IMR-90 (cell line): Measurements from ENCODE around the gene BMP8B. TPM values are rescaled to one million over a fixed set of nuclear protein-coding genes. Genes with fewer than 3 reads are reported as not detected.

ENCODE experiments used
- ATAC-seq: fragments of 200-7000 bp; cut with Tn5 transposase; 2 replicates; pipeline ENCODE4 v1.9.1; 2020; ENCODE audit warnings: low read depth, mild to moderate bottlenecking, moderate library complexity
- BruUV-seq: library from RNA; stranded (reverse); fragments of 400-500 nt; replicated peaks from 2 replicates; lab custom pipeline; 2021; lab: Mats Ljungman, UMichigan
- CTCF ChIA-PET: fragments of 300-600 bp; formaldehyde crosslinking; extraction: SDS; loops from one replicate; lab custom pipeline; 2021; ENCODE audit warnings: antibody characterized with exemption; lab: Yijun Ruan, JAX
- POLR2A ChIA-PET: fragments of 300-600 bp; sonication (Branson Sonifier 250); formaldehyde crosslinking; loops from one replicate; lab custom pipeline; 2022; ENCODE audit warnings: antibody characterized with exemption; ENCODE audit not compliant: unreplicated experiment; lab: Charles Lee
- DNase-seq: peaks from one replicate; pipeline ENCODE4 v3.0.0; 2013
- H2AFZ ChIP-seq: replicated peaks from 2 replicates; pipeline ENCODE3; 2013; ENCODE audit warnings: low read length, mild to moderate bottlenecking; ENCODE audit not compliant: poor library complexity
- H2AK5ac ChIP-seq: 2 replicates; pipeline ENCODE4 v1.6.1; 2013; ENCODE audit warnings: low read depth, low read length, inconsistent platforms
- H2AK9ac ChIP-seq: replicated peaks from 2 replicates; pipeline ENCODE3; 2013; ENCODE audit warnings: mild to moderate bottlenecking, low read depth, low read length, moderate library complexity; ENCODE audit not compliant: poor library complexity
- H2BK120ac ChIP-seq: 2 replicates; pipeline ENCODE4 v1.6.1; 2013; ENCODE audit warnings: low read depth, low read length, inconsistent platforms
- H2BK15ac ChIP-seq: 3 replicates; pipeline ENCODE4 v1.6.1; 2013; ENCODE audit warnings: low read depth, low read length, inconsistent platforms
- H2BK20ac ChIP-seq: 2 replicates; pipeline ENCODE4 v1.6.1; 2013; ENCODE audit warnings: low read depth, mild to moderate bottlenecking, inconsistent platforms, low read length, moderate library complexity
- H2BK5ac ChIP-seq: 2 replicates; pipeline ENCODE4 v1.6.1; 2013; ENCODE audit warnings: mild to moderate bottlenecking, low read depth, low read length, inconsistent platforms; ENCODE audit not compliant: poor library complexity, severe bottlenecking
- H3K14ac ChIP-seq: replicated peaks from 2 replicates; pipeline ENCODE4 v1.6.1; 2013; ENCODE audit warnings: low read depth, low read length, inconsistent platforms
- H3K18ac ChIP-seq: 2 replicates; pipeline ENCODE4 v1.6.1; 2013; ENCODE audit warnings: low read depth, low read length, control low read depth
- H3K23ac ChIP-seq: 2 replicates; pipeline ENCODE4 v1.6.1; 2013; ENCODE audit warnings: low read depth, low read length, inconsistent platforms
- H3K27ac ChIP-seq: 2 replicates; pipeline ENCODE4 v1.5.1; 2013; ENCODE audit warnings: mild to moderate bottlenecking, control low read depth, low read length; ENCODE audit not compliant: insufficient read depth
- H3K27me3 ChIP-seq: 2 replicates; pipeline ENCODE4 v1.6.1; 2013; ENCODE audit warnings: low read length; ENCODE audit not compliant: control insufficient read depth, insufficient read depth
- H3K36me3 ChIP-seq: 2 replicates; pipeline ENCODE4 v1.6.1; 2013; ENCODE audit warnings: low read length, mixed read lengths; ENCODE audit not compliant: control insufficient read depth, insufficient read depth
- H3K4ac ChIP-seq: 2 replicates; pipeline ENCODE4 v1.6.1; 2013; ENCODE audit warnings: low read depth, low read length, inconsistent platforms
- H3K4me1 ChIP-seq: 2 replicates; pipeline ENCODE4 v1.6.1; 2013; ENCODE audit warnings: low read length, mixed read lengths; ENCODE audit not compliant: control insufficient read depth, insufficient read depth
- H3K4me2 ChIP-seq: 2 replicates; pipeline ENCODE4 v1.6.1; 2013; ENCODE audit warnings: low read depth, mild to moderate bottlenecking, control low read depth, low read length, moderate library complexity
- H3K4me3 ChIP-seq: 2 replicates; pipeline ENCODE4 v1.5.1; 2013; ENCODE audit warnings: low read depth, mild to moderate bottlenecking, control low read depth, low read length, moderate library complexity; ENCODE audit not compliant: insufficient read depth
- H3K56ac ChIP-seq: 2 replicates; pipeline ENCODE4 v1.6.1; 2013; ENCODE audit warnings: low read length, inconsistent platforms; ENCODE audit not compliant: insufficient read depth; ENCODE audit errors: extremely low read depth
- H3K79me1 ChIP-seq, 2 experiments: 2 replicates each; pipeline ENCODE4 v1.6.1; 2013; ENCODE audit warnings: low read length in 2 of 2, inconsistent platforms in 1 of 2, low read depth in 1 of 2
- H3K9ac ChIP-seq: 2 replicates; pipeline ENCODE4 v1.6.1; 2013; ENCODE audit warnings: low read depth, low read length, control low read depth
- H3K9me1 ChIP-seq: 2 replicates; pipeline ENCODE4 v1.6.1; 2013; ENCODE audit warnings: low read length, inconsistent platforms; ENCODE audit not compliant: insufficient read depth
- H3K9me3 ChIP-seq: 2 replicates; pipeline ENCODE4 v1.6.1; 2013; ENCODE audit warnings: low read length; ENCODE audit not compliant: control insufficient read depth, insufficient read depth
- H4K20me1 ChIP-seq: 2 replicates; pipeline ENCODE4 v1.6.1; 2013; ENCODE audit warnings: low read length, inconsistent platforms; ENCODE audit not compliant: insufficient read depth
- H4K5ac ChIP-seq: 2 replicates; pipeline ENCODE4 v1.6.1; 2013; ENCODE audit warnings: mild to moderate bottlenecking, low read depth, low read length, control low read depth
- H4K8ac ChIP-seq, 2 experiments: 2 replicates each; pipeline ENCODE4 v1.6.1; 2013; ENCODE audit warnings: low read depth in 2 of 2, low read length in 2 of 2, control low read depth in 1 of 2, inconsistent platforms in 1 of 2
- H4K91ac ChIP-seq: 2 replicates; pipeline ENCODE4 v1.6.1; 2013; ENCODE audit warnings: low read depth, low read length, inconsistent platforms; ENCODE audit not compliant: insufficient read depth
- BHLHE40 ChIP-seq: fragments of 150-350 bp; IDR thresholded peaks from 2 replicates; pipeline ENCODE4 v1.6.1; 2016; ENCODE audit warnings: mild to moderate bottlenecking, low read depth, low read length
- CEBPB ChIP-seq: IDR thresholded peaks from 2 replicates; pipeline ENCODE4 v1.6.1; 2012; ENCODE audit warnings: low read depth, low read length, improper control_type of control experiment
- WGBS, 2 experiments: methylation state at CpG; one replicate each; pipeline versions ENCODE4 v1.1.5 to v1.1.7; 2013; ENCODE audit warnings: missing lambda C conversion rate in 2 of 2; ENCODE audit not compliant: insufficient read length in 1 of 2; ENCODE audit errors: extremely low coverage in 2 of 2; 5-methylcytosine and 5-hydroxymethylcytosine counted together
- dilution Hi-C: fragments of 300-500 bp; cut with HindIII; formaldehyde crosslinking; loops from one replicate; pipeline ENCODE4 v1.14.3; 2018; ENCODE audit warnings: low sequenced_read_pairs; ENCODE audit not compliant: unreplicated experiment
- in situ Hi-C: fragments of 300-500 bp; cut with MboI; formaldehyde crosslinking; loops from 3 replicates; pipeline ENCODE4 v1.14.3; 2019; ENCODE audit warnings: low sequenced_read_pairs, inconsistent platforms, mixed read lengths
- intact Hi-C: fragments of 100-400 bp; cut with micrococcal nuclease; formaldehyde crosslinking; loops from 2 replicates; pipeline ENCODE4 v1.10.0; 2022
- polyA plus RNA-seq, 3 experiments: library from polyadenylated mRNA; depleted of rRNA; stranded (reverse); fragments of >200 nt; gene quantifications; 2 replicates each; pipeline ENCODE4 v1.2.3, GENCODE V29; 2012; ENCODE audit warnings: low replicate concordance in 1 of 3
- total RNA-seq: library from RNA; depleted of rRNA; stranded (reverse); fragments of >200 nt; gene quantifications from 2 replicates; pipeline ENCODE4 v1.2.3, GENCODE V29; 2012

Gene BMP8B
- total and polyA plus RNA-seq, 2 of the 4 experiments (the other 2 are of a cell fraction) = not detected

- CTCF ChIA-PET = interaction anchor here (0.7 kb wide), 1 partner anchor 70 kb away, joined by 3 read pairs; no protein-coding TSS in a partner anchor
- Histone ChIP-seq H2AK9ac (no peak overlapping the region), H3K9me1 (no peaks in the 10 kb centered on the region), H4K20me1 (no peaks in the 10 kb centered on the region), H4K8ac (no peak overlapping the region), H2AFZ (no peak overlapping the region), H3K27ac (no peak overlapping the region), H2BK5ac (no peak overlapping the region), H4K5ac (no peak overlapping the region), H2BK15ac (no peak overlapping the region), H3K27me3 (peaks cover 54% of the 10 kb centered on the region), H3K36me3 (no peaks in the 10 kb centered on the region), H2BK20ac (no peak overlapping the region), H3K4me2 (no peak overlapping the region), H3K9ac (no peak overlapping the region), H3K9me3 (no peaks in the 10 kb centered on the region), H3K18ac (no peak overlapping the region), H3K4me1 (no peaks in the 10 kb centered on the region), H3K79me1 (no peaks in the 10 kb centered on the region), H3K23ac (no peak overlapping the region), H3K14ac (no peak overlapping the region), H3K4ac (no peak overlapping the region), H2AK5ac (no peak overlapping the region), H3K4me3 (no peak overlapping the region), H2BK120ac (no peak overlapping the region), H3K56ac (no peak overlapping the region), H4K91ac (no peak overlapping the region)
- intact Hi-C loops (no loop called here), in situ Hi-C loops (no loop called here), dilution Hi-C loops (no loop called here)
- TF ChIP-seq CEBPB (peak; percentile 45), BHLHE40 (no peak)
- BruUV-seq = no TSS peak
- WGBS, 2 experiments = 0% methylated on average over 2 of the region's 4 CpGs; no CpG with 5 or more reads in 1 of the 2 experiments
- ATAC-seq (no peak), DNase-seq (no peak)
- POLR2A ChIA-PET = no interaction called here
Measured at GRCh38 chr1:39729842-39730241, 58.8 kb downstream of the BMP8B start.
